HG03095 (cell line): Measurements from ENCODE around the gene ZNF654.

ENCODE experiments used
- ATAC-seq: cut with Tn5 transposase; IDR thresholded peaks from one replicate; pipeline ENCODE4 v1.9.1; 2021; ENCODE audit warnings: moderate library complexity; ENCODE audit not compliant: unreplicated experiment

Gene ZNF654

DNA sequence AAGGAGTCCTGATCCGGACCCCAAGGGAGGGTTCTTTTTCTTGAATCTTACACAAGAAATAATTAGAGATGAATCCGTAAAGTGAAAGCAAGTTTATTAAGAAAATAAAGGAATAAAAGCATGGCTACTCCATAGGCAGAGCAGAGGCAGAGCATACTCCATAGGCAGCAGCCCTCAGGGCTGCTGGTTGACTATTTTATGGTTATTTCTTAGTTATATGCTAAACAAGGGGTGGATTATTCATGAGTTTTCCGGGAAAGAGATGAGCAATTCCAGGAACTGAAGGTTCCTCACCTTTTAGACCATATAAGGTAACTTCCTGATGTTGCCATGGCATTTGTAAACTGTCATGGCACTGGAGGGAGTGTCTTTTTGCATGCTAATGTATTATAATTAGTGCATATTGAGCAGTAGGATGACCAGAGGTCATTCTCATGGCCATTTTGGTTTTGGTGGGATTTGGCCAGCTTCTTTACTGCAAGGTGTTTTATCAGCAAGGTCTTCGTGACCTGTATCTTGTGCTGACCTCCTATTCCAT lies 132.9 kb downstream of the ZNF654 start:
- ATAC-seq = no peak

GRCh38 chr3:88192631-88193030 lies 133.6 kb downstream of the ZNF654 start:
- no peak for ATAC-seq
